GM23338 (cell line): ENCODE results near the gene BEGAIN.

Source experiments
- CREB1 ChIP-seq: fragments of 250-450 bp; sonication (Bioruptor Pico); IDR thresholded peaks from 2 replicates; pipeline ENCODE4 v1.5.0; 2020; ENCODE audit warnings: low read depth, mild to moderate bottlenecking, moderate library complexity
- CTCF ChIP-seq, 2 experiments: fragments of 200-600 bp in 1 of 2; sonication (generic) in 1 of 2; conservative IDR thresholded peaks; 2 replicates each; pipeline versions ENCODE4 v1.5.1 to v1.6.1; 2016 to 2017; ENCODE audit warnings: antibody characterized with exemption in 2 of 2, low read depth in 2 of 2, mild to moderate bottlenecking in 2 of 2, moderate library complexity in 1 of 2

- no peak for TF ChIP-seq CTCF (conservative IDR thresholded peaks at IDR 0.05; ENCODE audit: low read depth in 2 of 2)
- TF ChIP-seq CREB1 (CRISPR knock-in tag), result no peak
Measured at GRCh38 chr14:100599981-100600380, 12.8 kb upstream of the BEGAIN start.
